Bronchial epithelial cell (primary cell): ENCODE measurements around the gene SLC1A3. TPM values are rescaled to one million over a fixed set of nuclear protein-coding genes. Genes with fewer than 3 reads are reported as not detected.

Experiments
- DNase-seq: peaks from one replicate; pipeline ENCODE4 v3.0.0-alpha.2; 2010; ENCODE audit warnings: low read depth
- FAIRE-seq: peaks from 2 replicates; lab custom pipeline; 2011; peaks lifted over from hg19 to GRCh38; lab: Jason Lieb, UNC
- H3K27me3 ChIP-seq: 2 replicates; pipeline ENCODE4 v1.5.1; 2011; ENCODE audit warnings: low read length; ENCODE audit not compliant: control insufficient read depth, insufficient read depth
- H3K36me3 ChIP-seq: 2 replicates; pipeline ENCODE4 v1.5.1; 2011; ENCODE audit warnings: low read length; ENCODE audit not compliant: control insufficient read depth, insufficient read depth
- H3K4me3 ChIP-seq: 2 replicates; pipeline ENCODE4 v1.5.1; 2011; ENCODE audit warnings: mild to moderate bottlenecking, low read depth, low read length, control low read depth
- total RNA-seq: library from RNA; depleted of rRNA; stranded (reverse); fragments of >200 nt; gene quantifications from 2 replicates; pipeline ENCODE4 v1.2.1, GENCODE V29; 2014
- TF ChIP-seq, protein P1 (sequence below): IDR thresholded peaks from 2 replicates; pipeline ENCODE4 v1.5.1; 2011; ENCODE audit warnings: mild to moderate bottlenecking, moderate library complexity, low read length, control low read depth, inconsistent platforms; ENCODE audit not compliant: insufficient read depth, severe bottlenecking

The SLC1A3 gene
- total RNA-seq, 1 donor from 2014 or later, result 3.4 TPM

DNA sequence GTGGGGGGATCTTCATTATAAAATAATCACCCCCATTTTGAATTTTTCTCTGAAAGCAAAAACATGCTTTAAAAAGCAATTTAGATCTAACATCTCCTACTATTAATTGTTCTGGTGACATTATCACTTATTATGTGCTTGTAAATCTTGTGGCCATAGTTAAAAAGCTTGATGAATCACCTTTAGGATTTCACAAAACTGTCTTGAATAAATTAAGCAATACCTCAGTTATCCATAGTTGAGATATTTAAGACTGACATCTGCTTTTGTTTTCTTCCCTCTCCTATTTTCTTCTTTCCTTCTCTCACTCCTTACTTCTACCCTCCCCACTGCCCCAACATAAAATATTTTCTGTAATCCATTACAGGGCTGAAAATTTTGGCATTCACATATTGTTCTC is 84.8 kb downstream of the SLC1A3 start:
- Histone ChIP-seq H3K36me3 (no peaks in the 10 kb centered on the region), H3K4me3 (no peak overlapping the region), H3K27me3 (no peaks in the 10 kb centered on the region)
- TF ChIP-seq, protein P1, sequence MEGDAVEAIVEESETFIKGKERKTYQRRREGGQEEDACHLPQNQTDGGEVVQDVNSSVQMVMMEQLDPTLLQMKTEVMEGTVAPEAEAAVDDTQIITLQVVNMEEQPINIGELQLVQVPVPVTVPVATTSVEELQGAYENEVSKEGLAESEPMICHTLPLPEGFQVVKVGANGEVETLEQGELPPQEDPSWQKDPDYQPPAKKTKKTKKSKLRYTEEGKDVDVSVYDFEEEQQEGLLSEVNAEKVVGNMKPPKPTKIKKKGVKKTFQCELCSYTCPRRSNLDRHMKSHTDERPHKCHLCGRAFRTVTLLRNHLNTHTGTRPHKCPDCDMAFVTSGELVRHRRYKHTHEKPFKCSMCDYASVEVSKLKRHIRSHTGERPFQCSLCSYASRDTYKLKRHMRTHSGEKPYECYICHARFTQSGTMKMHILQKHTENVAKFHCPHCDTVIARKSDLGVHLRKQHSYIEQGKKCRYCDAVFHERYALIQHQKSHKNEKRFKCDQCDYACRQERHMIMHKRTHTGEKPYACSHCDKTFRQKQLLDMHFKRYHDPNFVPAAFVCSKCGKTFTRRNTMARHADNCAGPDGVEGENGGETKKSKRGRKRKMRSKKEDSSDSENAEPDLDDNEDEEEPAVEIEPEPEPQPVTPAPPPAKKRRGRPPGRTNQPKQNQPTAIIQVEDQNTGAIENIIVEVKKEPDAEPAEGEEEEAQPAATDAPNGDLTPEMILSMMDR, result no peak
- peak; percentile 59 for DNase-seq
- no peak for FAIRE-seq

DNA sequence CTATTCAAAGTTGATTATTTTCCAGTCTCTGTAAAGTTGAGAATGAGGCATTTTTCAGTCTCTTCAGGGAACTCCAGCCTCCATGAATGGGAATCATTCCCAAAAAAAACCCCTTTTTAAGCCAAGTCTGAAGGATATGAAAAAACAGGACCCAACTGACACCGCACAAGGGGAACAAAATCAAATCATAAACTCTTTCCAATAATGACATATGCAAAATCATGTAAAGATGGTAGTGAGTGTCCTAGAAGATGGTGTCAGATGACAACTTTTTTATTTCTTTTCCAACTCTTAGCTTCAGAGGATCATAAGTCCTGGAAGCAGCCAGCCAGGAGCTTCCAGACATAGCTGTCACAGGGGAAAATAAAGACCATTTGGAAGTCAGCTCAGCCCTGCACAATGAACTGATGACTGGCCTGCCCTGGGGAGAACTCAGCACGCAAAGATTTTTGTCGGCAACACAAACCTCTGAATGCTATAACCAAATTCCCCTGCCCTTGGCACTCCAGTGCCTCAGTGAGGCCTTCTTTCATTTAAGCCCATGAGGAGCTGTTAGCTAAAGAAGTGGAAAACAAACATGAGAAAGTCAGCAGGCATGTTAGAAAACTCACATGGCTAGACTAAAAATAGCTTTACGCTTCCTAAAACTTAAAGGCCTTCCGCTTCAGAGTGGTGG is 85.4 kb downstream of the SLC1A3 start:
- TF ChIP-seq, protein P1, result no peak
- no peaks in the 10 kb centered on the region for H3K36me3 ChIP-seq
- FAIRE-seq, result no peak
- no peaks in the 10 kb centered on the region for H3K27me3 ChIP-seq
- H3K4me3 ChIP-seq, result no peak overlapping the region
- no peak for DNase-seq

- Histone ChIP-seq H3K4me3 (no peak overlapping the region), H3K36me3 (no peaks in the 10 kb centered on the region), H3K27me3 (no peaks in the 10 kb centered on the region)
- TF ChIP-seq, protein P1, result peak; percentile 84
- FAIRE-seq (no peak), DNase-seq (peak; percentile 41)
These were observed 86.7 kb downstream of the SLC1A3 start for GRCh38 chr5:36692791-36693763.

GRCh38 chr5:36694351-36694750 is 87.9 kb downstream of the SLC1A3 start:
- no peaks in the 10 kb centered on the region for H3K27me3 ChIP-seq
- TF ChIP-seq, protein P1, result no peak
- H3K4me3 ChIP-seq, result no peak overlapping the region
- no peaks in the 10 kb centered on the region for H3K36me3 ChIP-seq
- DNase-seq (no peak), FAIRE-seq (no peak)

GRCh38 chr5:36696059-36696673 is 89.8 kb downstream of the SLC1A3 start:
- DNase-seq, result peak; percentile 73
- no peaks in the 10 kb centered on the region for H3K27me3 ChIP-seq

More at GRCh38 chr5:36696059-36696673, 89.8 kb downstream of the SLC1A3 start:
- Histone ChIP-seq H3K36me3 (no peaks in the 10 kb centered on the region), H3K4me3 (no peak overlapping the region)
- TF ChIP-seq, protein P1, result peak; percentile 87
- FAIRE-seq, result no peak
